ENCODE results near the gene GGTLC1. TPM values are rescaled to one million over a fixed set of nuclear protein-coding genes. Genes with fewer than 3 reads are reported as not detected.
"Not testable (repeated sequence)": the region's sequence is repeated elsewhere in the genome, so short reads cannot be mapped to it uniquely, and the experiment has no call there.

GGTLC1 gene
- polyA plus RNA-seq, 3 donors from 2014 or later, result not detected

- H3K36me3 Mint-ChIP-seq; H3K9me3 Mint-ChIP-seq; H3K27ac Mint-ChIP-seq; DNase-seq; H3K4me3 Mint-ChIP-seq; H3K4me1 Mint-ChIP-seq; H3K27me3 Mint-ChIP-seq (ENCODE audit: low read depth in 3 of 3): not testable (repeated sequence)
Measured at GRCh38 chr20:23986310-23986709, 2.3 kb downstream of the GGTLC1 start.

GRCh38 chr20:23985790-23986225, 2.8 kb downstream of the GGTLC1 start:
- not testable (repeated sequence) for H3K27ac Mint-ChIP-seq

DNA sequence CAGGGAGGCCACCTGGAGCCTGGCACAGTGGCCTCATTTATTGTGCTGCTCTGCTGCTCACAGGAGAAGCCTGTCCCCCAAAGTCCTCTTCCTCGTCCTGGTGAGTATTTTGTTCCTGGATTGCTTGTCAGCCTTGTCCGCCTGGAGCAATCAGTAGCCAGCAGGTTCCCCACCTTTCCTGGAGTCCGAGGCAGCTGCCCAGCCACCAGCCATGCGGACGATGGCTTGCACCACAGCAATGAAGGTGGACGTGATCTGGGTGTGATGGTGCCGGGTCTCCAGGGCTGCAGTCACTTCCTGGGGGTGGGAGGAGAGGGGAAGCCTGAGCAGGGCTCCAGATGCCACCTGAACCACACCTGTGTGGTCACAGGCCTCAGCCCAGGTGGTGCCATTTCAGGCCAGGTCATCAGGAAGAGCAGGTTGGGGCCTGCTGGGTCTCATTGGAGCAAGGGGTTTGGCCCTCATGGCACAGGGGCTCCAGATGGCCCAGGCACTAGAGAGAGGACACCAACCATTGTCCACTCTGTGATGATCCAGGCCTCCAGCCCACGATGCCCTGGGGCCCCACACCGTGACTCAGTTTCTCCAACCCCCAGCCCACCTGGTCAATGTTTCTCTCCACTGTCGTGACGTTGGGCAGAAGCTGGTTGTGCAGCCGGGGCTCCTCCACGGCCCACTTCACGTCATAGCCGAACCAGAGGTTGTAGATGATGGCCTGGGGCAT, 3.4 kb downstream of the GGTLC1 start:
- H3K27me3 Mint-ChIP-seq (ENCODE audit: low read depth in 3 of 3); H3K4me3 Mint-ChIP-seq; H3K4me1 Mint-ChIP-seq; H3K36me3 Mint-ChIP-seq; DNase-seq; H3K9me3 Mint-ChIP-seq; H3K27ac Mint-ChIP-seq: not testable (repeated sequence)

More at GRCh38 chr20:23985790-23986225, 2.8 kb downstream of the GGTLC1 start:
- H3K4me1 Mint-ChIP-seq; H3K36me3 Mint-ChIP-seq; H3K9me3 Mint-ChIP-seq; H3K4me3 Mint-ChIP-seq; DNase-seq; H3K27me3 Mint-ChIP-seq (ENCODE audit: low read depth in 3 of 3): not testable (repeated sequence)

DNA sequence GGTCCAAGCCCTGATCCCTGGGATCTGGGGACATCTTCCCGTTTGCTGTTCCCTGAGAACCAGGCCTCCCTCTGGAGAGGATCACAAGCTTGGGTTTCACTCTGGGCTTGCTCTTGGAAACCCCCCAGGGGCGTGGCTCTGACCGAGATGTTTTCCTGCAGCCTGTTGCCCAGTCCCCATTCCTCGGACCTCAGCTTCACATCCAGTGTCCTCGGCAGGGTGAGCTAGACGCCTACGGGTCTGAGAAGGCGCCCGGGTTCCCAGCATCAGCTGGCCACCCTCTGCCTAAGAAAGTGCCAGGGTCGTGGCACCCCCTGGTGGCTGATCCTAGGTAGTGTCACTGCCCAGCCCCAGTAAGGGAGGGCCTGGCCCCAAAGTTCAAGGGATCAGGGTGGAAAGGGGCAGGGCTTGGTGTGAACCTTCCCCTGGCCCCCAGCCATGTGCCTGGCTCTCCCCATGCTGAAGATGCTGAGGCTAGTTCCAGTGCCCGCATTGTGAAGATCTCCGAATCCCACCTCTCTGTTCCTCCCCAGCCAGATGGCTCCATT, 4.0 kb downstream of the GGTLC1 start:
- not testable (repeated sequence) for H3K4me1 Mint-ChIP-seq; H3K9me3 Mint-ChIP-seq; H3K4me3 Mint-ChIP-seq; H3K27ac Mint-ChIP-seq; H3K27me3 Mint-ChIP-seq (ENCODE audit: low read depth in 3 of 3); H3K36me3 Mint-ChIP-seq
- peak in 2 of 3 donors; percentile 6 to 26 for DNase-seq

DNA sequence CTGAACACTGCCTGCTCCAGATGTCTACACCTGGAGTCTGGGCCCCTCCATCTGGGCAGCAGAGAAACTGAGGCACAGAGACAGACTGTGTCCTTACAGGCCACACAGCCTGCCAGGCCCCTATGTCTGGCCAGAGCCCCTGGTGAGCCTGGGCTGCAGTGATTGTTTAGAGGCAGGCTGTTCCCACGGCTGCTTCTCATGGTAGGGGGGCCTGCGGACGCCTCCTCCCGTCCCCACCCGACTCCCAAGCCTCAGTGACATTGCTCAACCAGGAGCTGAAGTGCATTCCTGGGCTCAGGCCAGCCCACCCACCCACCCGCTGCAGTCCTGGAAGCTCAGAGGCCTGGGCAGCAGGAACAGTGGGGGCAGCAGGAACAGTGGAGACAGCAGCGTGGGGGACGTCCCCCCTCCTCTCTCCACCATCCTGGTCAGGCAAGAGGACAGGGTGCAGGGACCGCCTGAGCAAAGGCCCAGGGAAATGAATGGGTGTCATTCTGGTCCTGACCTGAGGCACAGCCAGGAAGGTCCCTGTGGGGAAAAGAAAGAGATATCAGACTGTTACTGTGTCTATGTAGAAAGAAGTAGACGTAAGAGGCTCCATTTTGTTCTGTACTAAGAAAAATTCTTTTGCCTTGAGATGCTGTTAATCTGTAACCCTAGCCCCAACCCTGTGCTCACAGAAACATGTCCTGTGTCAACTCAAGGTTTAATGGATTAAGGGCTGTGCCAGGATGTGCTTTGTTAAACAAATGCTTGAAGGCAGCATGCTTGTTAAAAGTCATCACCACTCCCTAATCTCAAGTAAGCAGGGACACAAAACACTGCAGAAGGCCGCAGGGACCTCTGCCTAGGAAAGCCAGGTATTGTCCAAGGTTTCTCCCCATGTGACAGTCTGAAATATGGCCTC, 6.2 kb downstream of the GGTLC1 start:
- not testable (repeated sequence) for DNase-seq; H3K4me3 Mint-ChIP-seq; H3K36me3 Mint-ChIP-seq; H3K27ac Mint-ChIP-seq; H3K9me3 Mint-ChIP-seq; H3K4me1 Mint-ChIP-seq; H3K27me3 Mint-ChIP-seq (ENCODE audit: low read depth in 3 of 3)

GRCh38 chr20:23981526-23981925, 7.1 kb downstream of the GGTLC1 start:
- not testable (repeated sequence) for H3K36me3 Mint-ChIP-seq; H3K27ac Mint-ChIP-seq; H3K9me3 Mint-ChIP-seq; H3K4me3 Mint-ChIP-seq; H3K4me1 Mint-ChIP-seq; H3K27me3 Mint-ChIP-seq (ENCODE audit: low read depth in 3 of 3); DNase-seq

DNA sequence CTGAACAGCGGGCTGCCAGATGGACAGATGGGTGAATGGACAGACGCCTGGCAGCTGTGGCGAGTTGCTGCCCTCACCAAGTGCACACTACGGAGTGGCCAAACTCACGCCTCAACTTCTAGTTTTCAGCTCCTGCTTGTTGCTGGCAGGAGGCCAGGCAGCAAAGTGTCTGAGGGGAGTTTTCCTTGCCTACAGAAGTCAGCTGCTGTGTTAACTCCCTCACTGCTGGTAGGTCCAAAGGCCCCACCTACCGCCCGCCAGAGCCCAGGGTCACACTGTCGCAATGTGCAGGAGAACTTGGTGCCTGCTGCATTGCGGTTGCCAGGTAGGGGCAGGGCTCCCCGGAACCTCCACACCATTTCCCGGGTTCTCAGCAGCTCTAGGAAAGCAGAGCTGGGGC, 7.6 kb downstream of the GGTLC1 start:
- H3K9me3 Mint-ChIP-seq; H3K36me3 Mint-ChIP-seq; H3K4me1 Mint-ChIP-seq; H3K27ac Mint-ChIP-seq; H3K27me3 Mint-ChIP-seq (ENCODE audit: low read depth in 3 of 3); DNase-seq; H3K4me3 Mint-ChIP-seq: not testable (repeated sequence)

GRCh38 chr20:23979899-23980811, 8.4 kb downstream of the GGTLC1 start:
- peak overlapping the region in 1 of 6 donors; percentile 16 for H3K27ac Mint-ChIP-seq
- not testable (repeated sequence) for H3K36me3 Mint-ChIP-seq; DNase-seq; H3K9me3 Mint-ChIP-seq; H3K4me1 Mint-ChIP-seq; H3K27me3 Mint-ChIP-seq (ENCODE audit: low read depth in 3 of 3); H3K4me3 Mint-ChIP-seq

GRCh38 chr20:23979380-23979779, 9.2 kb downstream of the GGTLC1 start:
- DNase-seq; H3K4me3 Mint-ChIP-seq; H3K27me3 Mint-ChIP-seq (ENCODE audit: low read depth in 3 of 3); H3K9me3 Mint-ChIP-seq; H3K27ac Mint-ChIP-seq; H3K4me1 Mint-ChIP-seq; H3K36me3 Mint-ChIP-seq: not testable (repeated sequence)

GRCh38 chr20:23978457-23978856, 10.1 kb downstream of the GGTLC1 start:
- not testable (repeated sequence) for H3K4me3 Mint-ChIP-seq; H3K27me3 Mint-ChIP-seq (ENCODE audit: low read depth in 3 of 3); H3K36me3 Mint-ChIP-seq; H3K27ac Mint-ChIP-seq; H3K9me3 Mint-ChIP-seq; DNase-seq; H3K4me1 Mint-ChIP-seq

DNA sequence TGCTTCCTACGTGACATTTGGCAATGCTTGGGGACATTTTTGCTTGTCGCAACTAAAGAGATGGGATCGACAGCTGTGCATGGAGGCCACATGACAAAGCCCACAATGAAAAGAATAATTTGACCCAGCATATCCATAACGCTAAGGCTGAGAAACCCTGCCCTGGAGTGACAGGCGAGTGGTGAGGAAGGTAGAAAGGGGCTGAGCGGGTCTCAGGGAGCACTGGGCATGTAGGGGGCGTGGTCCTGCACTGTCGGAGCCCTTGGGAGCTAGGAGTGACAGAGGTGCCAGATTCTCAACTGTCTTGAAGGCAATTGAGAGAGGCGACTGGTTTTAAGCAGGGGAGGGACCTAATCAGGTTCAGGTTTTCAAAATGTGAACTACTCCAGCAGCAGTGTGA, 13.6 kb downstream of the GGTLC1 start:
- no peak overlapping the region for H3K4me3 Mint-ChIP-seq
- no peak for DNase-seq
- no peaks in the 10 kb centered on the region for H3K4me1 Mint-ChIP-seq
- H3K36me3 Mint-ChIP-seq, result no peaks in the 10 kb centered on the region
- H3K27me3 Mint-ChIP-seq (ENCODE audit: low read depth in 3 of 3), result peaks cover 2 to 5% (median 2%) of the 10 kb centered on the region in 3 donors
- H3K9me3 Mint-ChIP-seq, result peaks cover 0 to 1% (median 0%) of the 10 kb centered on the region in 6 donors
- no peak overlapping the region for H3K27ac Mint-ChIP-seq

DNA sequence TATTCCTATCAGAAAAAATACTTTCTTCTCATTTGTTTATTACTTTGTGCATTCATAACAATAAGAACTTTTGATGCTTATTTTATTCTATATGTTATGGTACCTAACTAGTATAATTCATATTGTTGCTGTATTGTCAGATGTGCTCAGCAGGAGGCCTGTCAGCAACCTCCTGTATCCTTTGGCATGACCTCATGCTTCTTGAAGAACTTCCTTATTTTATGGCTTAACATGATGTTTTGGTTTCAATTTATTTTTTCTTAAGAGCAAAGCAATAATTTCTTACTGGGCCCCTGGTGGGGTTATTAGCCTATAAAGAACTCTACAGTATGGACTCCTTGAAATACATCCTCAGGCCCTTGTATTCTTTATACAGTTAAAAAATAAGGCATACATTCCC, 17.3 kb downstream of the GGTLC1 start:
- DNase-seq, result no peak
- Mint-ChIP-seq H3K9me3 (peaks cover 0 to 1% (median 0%) of the 10 kb centered on the region in 6 donors), H3K27me3 (ENCODE audit: low read depth in 3 of 3) (peaks cover 0 to 7% (median 2%) of the 10 kb centered on the region in 3 donors), H3K27ac (no peak overlapping the region), H3K4me1 (no peaks in the 10 kb centered on the region), H3K36me3 (no peaks in the 10 kb centered on the region), H3K4me3 (no peak overlapping the region)

DNA sequence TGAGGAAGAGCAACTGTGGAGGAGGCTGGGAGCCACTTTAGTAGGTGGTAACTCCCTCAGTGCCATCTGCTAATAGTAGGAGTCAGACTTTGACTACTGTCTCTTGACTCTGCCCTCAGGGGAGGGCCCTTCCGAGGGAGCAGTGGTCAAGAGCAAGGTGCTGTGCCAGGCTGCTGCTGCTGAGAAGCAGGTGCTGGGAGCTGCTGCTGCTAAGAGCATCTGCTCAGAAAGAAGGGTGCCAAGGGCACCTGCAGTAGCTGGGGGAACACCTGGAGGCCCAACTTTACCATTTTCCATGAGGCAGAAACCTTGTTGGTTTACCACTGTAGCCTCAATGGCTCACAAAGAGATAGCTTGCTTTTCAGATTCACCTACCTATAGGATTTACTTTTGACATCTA, 18.5 kb downstream of the GGTLC1 start:
- Mint-ChIP-seq H3K27me3 (ENCODE audit: low read depth in 3 of 3) (peaks cover 0 to 5% (median 2%) of the 10 kb centered on the region in 3 donors), H3K27ac (no peak overlapping the region), H3K36me3 (no peaks in the 10 kb centered on the region), H3K9me3 (peaks cover 0 to 1% (median 0%) of the 10 kb centered on the region in 6 donors), H3K4me3 (no peak overlapping the region), H3K4me1 (no peaks in the 10 kb centered on the region)
- no peak for DNase-seq
